Epidermal melanocyte (primary cell): Measurements from ENCODE around the gene GOSR2.

ENCODE experiments used
- DNase-seq: peaks from one replicate; pipeline ENCODE4 v3.0.0; 2011; ENCODE audit warnings: low spot score; ENCODE audit not compliant: insufficient read length

GOSR2 gene

DNA sequence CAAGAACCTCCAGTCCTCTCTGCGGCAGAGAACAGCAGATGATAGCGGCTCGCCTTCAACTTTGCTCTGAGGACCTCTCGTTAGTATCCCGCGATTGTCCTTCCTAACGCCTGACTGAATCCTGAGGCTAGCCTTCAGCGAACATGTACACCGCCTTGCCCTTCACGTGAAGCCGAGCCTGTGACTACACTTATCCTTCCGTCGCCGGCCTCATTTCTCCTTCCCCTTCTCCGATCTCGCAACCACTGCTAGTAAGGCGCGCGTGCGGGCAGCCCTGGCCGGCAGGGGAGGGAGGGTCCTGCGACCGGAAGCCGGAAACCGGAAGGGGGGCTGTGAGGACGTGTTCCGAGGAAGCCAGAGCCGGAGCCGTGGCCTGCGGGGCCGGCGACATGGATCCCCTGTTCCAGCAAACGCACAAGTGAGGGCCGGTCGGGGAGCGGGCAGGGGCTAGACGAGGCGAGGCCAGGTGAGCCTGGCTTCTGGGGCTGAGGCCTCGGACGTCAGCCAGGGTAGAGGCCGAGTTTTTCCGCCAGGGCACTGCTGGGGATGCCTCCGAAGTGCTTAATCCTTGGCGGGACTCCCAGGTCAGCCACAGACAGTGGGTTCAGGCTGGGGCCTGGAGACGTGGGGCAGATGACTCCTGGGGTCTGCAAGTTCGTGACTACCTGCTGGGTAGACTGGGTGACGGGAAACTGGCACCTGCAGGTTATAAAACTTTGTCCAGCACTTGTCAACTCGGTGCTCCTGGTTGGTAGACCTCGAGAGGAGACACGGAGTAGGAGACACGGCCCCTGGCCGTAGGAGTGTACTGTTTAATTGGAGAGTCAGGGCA is at the start of gene GOSR2:
TSS of gene GOSR2 (plus strand) at position 357 of the 832 bp plus-strand sequence. CDS start at position 390, 33 bp downstream.
- peak; percentile 93 for DNase-seq

DNA sequence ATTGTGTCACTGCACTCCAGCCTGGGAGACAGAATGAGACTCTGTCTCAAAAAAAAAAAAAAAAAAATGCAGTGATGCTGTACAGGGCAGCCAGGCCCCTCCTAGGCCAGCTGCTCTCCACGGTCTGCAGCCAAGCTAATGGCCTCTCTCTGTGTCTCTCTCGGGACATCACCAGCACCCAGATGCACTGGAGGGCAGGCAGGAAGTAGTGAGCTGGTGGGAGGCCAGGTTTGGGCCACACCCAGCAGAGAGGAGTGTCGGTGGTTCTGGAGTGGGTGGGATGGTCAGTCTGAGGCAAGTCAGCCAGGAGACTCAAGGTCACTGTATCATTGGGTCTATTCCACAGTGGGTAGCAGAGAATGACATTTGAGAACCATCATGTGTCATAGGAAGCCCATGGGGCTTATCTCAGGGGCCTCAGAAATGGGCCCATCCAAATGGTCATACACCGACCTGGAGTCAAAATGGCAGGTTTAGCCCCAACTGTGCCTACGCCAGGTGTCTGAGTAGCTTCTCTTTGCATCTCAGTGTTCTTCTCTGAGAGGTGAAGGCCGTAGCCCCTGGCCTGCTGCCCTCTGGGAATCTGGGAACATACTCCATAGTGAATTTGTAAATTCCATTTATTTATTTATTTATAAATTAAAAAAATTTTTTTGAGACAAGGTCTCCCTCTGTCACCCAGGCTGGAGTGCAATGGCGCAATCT is 48.9 kb upstream of the GOSR2 start:
- DNase-seq: no peak

DNA sequence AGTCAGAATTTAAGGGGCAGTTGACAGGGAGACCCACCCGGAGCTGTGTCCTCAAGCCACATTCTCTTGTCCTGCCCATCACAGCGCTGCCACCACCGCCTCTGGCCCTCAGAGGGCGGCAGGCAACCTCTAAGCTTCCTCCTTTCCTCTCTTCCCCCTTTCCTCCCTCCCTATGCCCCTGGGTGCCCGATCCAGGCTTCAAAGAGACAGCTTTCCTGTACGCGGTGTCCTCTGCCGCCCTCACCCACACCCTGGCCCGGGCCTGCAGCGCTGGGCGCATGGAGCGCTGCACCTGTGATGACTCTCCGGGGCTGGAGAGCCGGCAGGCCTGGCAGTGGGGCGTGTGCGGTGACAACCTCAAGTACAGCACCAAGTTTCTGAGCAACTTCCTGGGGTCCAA is 48.1 kb upstream of the GOSR2 start:
- no peak for DNase-seq

DNA sequence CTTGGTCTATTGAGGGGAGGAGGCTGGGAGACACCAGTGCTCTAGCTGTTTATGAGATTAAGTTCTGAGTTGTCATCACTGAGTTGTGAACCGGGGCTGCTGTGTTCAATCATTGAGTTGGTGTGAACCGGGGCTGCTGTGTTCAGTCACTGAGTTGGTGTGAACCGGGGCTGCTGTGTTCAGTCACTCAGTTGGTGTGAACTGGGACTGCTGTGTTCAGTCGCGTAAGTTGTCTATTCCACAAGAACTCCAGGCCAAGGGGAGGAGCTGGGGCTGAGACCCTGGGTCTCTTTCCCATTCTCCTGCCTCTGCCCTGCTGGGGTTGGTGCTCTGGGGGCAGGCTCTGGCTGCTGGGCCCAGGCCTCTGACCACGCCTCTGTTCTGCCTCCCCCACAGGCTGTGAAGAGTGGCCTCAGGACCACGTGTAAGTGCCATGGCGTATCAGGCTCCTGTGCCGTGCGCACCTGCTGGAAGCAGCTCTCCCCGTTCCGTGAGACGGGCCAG is 47.1 kb upstream of the GOSR2 start:
- DNase-seq: no peak

DNA sequence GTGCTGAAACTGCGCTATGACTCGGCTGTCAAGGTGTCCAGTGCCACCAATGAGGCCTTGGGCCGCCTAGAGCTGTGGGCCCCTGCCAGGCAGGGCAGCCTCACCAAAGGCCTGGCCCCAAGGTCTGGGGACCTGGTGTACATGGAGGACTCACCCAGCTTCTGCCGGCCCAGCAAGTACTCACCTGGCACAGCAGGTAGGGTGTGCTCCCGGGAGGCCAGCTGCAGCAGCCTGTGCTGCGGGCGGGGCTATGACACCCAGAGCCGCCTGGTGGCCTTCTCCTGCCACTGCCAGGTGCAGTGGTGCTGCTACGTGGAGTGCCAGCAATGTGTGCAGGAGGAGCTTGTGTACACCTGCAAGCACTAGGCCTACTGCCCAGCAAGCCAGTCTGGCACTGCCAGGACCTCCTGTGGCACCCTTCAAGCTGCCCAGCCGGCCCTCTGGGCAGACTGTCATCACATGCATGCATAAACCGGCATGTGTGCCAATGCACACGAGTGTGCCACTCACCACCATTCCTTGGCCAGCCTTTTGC is 46.5 kb upstream of the GOSR2 start:
- DNase-seq: no peak

DNA sequence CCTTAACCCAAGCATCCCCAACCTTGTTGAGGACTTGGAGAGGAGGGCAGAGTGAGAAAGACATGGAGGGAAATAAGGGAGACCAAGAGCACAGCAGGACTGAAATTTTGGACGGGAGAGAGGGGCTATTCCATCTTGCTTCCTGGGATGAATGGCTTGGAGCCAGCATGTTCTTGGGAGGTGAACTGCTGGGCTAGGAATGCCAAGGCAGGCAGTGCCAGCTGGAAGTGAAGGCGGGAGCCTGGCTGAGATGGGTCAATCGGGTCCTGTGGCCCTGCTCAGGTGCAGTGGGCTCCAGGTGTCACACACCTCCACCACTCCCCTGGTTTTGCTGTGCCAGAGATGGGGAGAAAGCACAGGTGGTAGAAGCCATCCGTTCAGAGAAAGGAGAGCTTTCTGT is 46.0 kb upstream of the GOSR2 start:
- no peak for DNase-seq

DNA sequence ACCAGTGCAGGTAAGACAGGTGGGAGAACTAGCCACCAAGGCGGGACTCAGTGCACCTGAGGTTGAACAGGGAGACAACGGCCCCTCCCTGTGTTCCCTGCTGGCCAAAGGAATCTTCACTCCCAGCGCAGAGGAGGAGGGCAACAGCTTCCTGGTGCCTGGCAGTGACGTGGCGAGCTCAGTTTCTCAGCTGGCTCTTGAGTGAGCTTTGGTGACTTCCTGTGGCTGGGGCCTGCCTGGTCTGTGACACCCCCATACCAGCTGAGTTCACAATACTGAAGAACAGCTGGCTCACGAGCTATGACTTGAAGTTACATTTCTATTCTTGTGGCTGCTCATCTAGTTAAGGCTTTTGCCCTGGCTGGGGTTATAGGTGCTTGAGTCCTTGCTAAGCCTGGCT is 45.5 kb upstream of the GOSR2 start:
- DNase-seq: no peak

DNA sequence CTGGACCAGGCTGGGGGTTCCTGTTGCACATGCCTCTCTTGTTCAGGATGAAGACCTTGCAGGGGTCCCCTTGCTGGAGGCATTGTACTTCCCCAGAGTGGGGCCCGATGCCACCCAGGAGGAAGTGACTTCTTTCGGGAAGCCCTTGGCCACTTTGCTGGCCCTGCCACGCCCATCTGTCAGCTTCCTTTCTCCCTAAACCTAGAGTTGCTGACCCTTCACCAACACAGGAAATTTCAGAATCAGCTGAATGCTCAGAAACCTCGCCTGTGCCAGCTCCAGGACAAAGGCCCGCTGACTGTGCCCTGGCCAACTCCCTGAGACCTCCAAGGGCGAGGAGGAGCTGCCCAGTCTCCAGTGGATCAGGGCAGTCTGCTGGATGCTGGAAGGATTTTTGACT is 44.9 kb upstream of the GOSR2 start:
- DNase-seq: no peak

DNA sequence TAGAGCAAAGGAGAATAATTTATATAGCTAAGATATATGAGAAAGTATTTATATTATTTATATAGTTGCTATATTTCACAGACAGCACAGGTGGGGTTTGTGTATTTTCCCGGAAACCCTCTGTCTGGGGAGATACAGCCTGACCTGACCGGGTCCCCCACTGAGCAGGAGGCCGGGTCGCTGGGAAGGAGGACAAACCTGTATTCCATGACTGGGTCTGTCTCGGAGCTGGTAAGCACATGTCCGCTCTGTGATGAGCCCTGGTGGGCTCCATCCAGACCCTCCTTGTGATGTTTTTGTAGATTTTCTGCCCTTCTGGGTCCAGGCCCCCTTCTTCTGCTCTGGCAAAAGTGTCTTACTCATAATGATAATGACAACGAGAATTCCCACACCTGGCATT is 43.9 kb upstream of the GOSR2 start:
- no peak for DNase-seq

DNA sequence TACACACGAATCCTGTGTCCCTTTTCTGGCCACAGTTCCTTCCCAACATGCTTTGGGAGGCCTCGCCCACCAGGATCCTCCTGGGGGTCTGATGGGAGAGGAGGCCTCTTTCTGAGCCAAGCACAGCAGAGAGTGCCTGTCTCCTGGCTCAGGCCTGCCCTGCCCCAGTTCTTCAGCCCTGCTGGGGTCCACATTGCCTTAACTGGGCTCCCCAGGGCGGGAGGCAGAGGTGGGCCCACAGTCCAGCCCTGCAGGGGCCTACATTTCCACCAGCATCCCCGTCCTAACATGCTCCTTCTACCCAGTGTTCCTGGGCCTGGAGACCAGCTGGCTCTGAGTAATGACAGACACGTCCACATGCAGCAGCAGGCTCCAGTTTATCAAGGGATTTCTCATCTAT is 41.9 kb upstream of the GOSR2 start:
- DNase-seq: no peak

DNA sequence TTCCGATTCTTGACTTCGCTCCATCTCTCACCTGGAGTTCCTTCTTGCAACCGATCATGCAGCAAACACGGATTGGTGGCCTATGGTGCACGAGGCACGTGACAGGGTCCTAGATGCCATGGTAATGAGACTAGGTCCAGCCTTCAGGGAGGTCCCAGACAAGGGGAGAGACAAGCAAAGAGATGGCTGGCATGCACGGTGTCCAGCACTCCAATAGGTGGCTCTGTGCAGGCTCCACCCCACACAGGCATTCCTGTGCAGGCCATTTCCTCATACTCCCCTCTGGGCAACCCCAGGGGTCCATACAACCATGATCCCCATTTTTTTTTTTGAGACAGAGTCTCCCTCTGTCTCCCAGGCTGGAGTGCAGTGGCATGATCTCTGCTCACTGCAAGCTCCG is 40.3 kb upstream of the GOSR2 start:
- no peak for DNase-seq

DNA sequence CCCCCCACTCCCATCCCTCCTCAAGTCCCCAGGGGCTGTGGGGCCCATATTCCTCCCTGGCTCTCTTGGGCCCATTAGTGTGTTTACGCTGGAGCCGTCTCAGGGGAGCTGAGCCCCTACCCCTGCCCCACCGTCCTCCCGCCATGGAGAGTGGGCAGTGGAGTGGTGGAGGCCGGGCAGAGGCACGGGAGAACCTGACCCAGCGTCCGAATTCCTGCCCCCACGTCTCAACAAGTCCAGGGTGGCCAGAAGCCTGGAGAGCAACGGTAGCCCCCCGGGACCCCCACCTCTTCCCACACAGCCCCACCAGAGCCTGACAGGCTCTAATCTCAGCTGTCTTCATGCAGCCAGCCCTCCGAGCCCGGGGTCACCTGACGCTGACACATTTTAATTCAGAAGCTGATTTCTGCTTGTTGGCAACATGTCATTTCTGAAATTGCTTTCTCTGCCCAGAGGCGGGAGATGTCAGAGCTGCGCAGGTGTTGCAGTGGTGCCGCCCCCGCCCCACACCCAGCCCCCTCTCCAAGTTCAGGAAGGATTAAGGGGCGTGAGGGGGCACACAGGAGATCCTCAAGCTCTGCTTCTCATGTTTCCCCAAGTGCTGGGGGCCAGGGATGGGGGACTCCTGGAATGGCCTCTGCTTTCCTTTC is 39.0 kb upstream of the GOSR2 start:
- DNase-seq: no peak

DNA sequence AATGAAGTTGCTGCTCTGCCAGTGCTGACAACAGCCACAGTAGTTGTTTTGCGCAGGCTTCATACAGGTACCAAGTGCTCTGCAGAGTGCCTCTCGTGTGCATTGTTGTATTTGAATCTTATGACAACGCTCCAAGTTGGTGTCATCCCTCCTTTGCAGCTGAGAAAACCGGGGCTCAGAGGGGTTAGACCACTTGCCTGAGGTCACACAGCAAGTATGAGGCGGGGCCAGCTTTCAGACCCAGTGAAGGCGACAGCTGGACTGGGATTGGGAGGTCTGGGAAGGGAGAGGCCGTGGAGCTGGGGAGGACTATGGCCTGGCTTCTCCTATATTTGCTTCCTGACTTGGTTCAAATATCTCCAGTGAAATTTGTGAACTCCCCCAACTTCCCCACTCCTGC is 38.4 kb upstream of the GOSR2 start:
- no peak for DNase-seq

DNA sequence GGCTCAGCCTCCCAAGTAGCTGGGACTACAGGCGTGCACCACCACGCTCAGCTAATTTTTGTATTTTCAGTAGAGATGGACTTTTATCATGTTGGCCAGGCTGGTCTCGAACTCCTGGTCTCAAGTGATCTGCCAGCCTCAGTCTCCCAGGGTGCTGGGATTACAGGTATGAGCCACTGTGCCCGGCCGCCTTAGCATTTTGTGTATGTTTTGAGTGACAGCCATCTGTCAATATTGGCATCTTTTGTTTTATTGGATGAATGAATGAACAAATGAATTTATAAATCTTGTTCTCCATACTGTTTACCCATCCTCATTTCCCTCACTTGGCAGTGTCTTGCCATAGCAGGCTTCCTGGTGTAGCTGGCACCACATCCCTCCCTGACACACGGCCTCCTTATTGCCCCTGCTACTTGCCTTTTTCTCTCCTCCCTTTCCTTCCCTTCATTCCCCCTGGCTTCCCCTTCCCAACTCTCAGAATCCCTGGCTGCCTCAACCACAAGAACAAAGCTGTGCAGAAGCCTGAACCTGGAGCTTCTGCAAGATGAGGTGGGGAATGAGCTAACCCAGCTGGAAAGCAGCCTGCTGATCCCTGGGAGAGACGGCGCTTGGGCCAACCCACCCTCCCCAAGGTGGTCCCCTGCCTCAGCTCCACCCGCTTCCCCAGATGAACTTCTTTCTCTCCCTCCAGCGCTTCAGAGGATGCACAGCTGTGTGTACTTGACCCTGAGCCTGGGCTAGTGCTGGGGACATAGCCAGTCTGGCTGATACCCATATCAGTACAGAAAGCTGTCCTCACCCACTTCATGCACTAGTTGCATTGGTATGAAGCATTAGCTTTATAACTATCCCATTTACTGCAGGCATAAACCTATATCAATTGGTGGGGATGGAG is 37.3 kb upstream of the GOSR2 start:
- DNase-seq: no peak

DNA sequence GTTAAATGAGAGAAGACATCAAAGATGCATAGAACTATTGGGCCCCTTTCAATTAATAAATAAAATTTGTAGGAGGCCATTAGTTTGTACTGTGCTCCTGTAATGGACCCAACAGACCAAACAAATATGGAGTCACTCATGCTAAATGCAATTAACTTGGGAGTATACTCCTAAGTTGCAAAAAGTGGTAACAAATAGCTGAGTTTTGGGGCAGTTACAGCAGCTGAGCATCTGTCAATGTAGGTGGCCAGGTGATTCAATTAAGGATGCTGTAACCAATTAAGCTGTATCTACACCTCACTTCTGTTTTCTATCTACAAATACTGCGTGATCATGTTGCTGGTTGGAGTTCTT is 36.7 kb upstream of the GOSR2 start:
- DNase-seq: no peak

DNA sequence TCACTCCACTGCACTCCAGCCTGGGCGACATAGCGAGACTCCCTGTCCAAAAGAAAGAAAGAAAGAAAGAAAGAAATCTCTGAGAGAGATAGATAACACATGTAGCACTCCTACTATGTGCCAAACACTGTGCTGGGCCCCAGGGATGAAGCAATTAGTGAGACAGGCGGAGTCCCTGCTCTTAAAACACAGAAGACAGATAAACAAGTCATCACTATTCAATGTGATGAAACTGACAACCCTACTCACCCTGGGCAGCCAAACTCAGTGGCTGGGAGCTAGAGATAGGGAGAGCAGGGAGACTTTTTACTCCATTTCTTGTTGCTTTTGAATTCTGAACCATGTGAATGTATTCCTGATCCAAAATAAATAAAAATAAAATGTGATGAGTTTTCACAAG is 35.2 kb upstream of the GOSR2 start:
- DNase-seq: no peak

DNA sequence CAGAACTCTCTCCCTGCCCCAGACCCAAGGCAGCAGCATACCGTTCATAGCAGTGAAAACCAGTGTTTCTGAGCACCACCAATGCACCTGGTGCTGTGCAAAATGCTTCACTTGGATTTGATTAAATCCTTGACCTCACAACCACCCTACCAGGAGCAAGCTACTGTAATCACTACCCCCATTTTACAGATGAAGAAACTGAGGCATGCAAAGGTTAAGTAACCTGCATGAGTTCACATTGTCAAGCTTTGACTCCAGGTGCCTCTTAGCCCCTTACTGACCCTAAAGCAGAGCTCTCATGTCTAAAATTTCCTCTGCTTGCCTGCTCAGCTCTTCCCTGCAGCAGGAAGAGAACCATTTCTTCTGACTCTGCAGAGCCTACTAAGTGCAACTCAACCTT is 34.2 kb upstream of the GOSR2 start:
- no peak for DNase-seq

DNA sequence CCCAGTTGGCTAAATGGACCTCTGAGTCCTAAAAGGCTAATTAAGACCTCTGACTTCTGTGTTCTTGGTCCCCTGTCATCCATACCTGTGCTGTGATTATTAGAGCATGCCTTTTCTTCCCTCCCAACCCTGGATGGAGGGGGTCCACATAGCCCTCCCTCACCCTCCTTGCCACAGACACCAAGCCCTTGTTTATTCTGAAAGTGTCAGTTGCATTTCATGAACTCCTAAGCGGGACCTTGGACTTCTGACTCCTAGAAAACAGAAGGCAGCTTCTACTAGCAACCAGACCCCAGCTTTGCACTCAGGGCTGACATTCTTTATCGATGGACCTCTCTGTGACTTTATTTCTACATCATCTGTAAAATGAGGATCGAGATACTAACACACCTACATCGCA is 33.4 kb upstream of the GOSR2 start:
- DNase-seq: no peak

DNA sequence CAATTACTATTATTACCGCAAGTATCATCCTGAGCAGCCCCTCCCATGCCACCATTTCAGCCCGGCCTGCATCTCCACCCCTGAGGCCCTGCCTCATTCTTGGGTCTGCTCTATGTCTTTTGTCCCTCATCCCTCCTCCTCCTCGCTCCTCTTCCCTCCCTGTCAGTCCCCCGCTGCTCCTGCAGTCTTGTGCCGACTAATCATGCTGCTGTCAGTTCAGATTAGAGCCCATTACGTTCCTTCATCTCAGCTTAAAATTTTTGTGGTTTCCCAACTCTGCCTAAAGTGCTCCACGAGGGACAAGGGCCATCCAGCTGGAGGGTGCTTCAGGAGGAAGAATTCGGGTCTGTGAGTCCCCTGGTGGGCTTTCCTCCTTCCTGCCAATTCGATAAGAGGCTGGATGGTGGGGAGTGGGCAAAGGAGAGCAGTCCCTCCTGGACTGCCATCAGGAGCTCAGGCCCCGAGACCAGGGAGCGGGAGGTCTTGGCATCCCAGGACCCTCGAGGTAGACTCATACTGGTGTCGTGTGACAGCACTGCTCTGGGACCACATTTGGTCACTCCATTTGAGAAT is 32.9 kb upstream of the GOSR2 start:
- no peak for DNase-seq

DNA sequence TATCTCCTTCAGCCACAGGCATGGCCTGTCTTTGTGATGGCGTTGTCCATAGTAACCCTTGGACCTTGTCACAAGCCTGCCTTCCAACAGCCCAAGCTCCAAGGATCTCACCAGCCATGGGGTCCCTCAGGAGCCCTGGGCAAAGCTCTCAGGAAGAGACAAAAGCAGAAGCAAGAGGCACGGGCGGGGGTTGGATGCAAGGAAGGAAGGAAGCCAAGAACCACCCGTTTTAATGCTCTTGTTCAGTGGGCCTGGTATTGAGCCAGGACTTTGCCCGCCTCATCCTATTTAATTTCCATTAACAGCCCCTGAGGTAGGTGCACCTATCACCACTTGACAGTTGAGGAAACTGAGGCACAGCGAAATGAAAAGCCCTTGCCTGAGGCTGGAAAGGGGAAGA is 32.3 kb upstream of the GOSR2 start:
- DNase-seq: no peak

DNA sequence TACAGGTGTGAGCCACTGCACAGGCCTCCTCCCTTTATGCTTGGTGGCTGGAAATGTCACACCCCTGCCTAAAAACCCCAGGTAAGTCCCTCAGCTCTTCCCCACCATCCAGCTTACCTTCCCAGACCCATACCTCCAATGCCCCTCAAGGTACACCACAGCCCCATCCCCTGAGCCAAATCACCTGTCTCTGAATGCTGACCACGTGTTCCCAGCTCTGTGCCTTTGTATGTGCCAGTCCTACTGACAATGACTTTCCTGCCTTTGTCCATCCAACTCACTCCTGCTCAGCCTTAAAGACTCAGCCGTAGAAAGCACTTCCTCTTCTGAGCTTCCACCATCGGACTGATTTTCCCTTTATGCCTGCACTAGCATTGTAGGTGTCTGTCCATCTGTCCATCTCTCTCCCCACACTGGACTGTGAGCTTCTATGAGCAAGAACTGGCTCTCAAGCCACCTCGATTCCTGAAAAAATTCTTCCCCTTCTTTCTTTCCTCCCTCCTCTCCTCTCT is 30.7 kb upstream of the GOSR2 start:
- no peak for DNase-seq
